ENCODE data around the gene COX4I1.
"Not testable (repeated sequence)": the region's sequence is repeated elsewhere in the genome, so short reads cannot be mapped to it uniquely, and the experiment has no call there.

Gene COX4I1

GRCh38 chr16:85835227-85835751 lies 35.8 kb downstream of the COX4I1 start:
- H3K4me1 ChIP-seq (ENCODE audit: control insufficient read depth, insufficient read depth, low read length): peaks cover 7% of the 10 kb centered on the region
- H3K9me3 ChIP-seq (ENCODE audit: control insufficient read depth in 2 of 2, low read length in 2 of 2): no peaks in the 10 kb centered on the region
- no peaks in the 10 kb centered on the region for H3K36me3 ChIP-seq (ENCODE audit: control insufficient read depth in 2 of 2, insufficient read depth in 2 of 2, low read length in 2 of 2)
- H3K4me3 ChIP-seq (ENCODE audit: low read length in 2 of 2): no peak overlapping the region
- H3K27me3 ChIP-seq (ENCODE audit: control insufficient read depth in 1 of 2, insufficient read depth in 2 of 2, low read length in 2 of 2): peaks cover 34 to 45% of the 10 kb centered on the region in 2 donors
- H3K9ac ChIP-seq (ENCODE audit: low read length in 2 of 2): no peak overlapping the region
- H3K27ac ChIP-seq (ENCODE audit: low read length): no peak overlapping the region

GRCh38 chr16:85835956-85836705 lies 36.6 kb downstream of the COX4I1 start:
- Histone ChIP-seq H3K27ac (ENCODE audit: low read length) (no peak overlapping the region), H3K36me3 (ENCODE audit: control insufficient read depth in 2 of 2, insufficient read depth in 2 of 2, low read length in 2 of 2) (no peaks in the 10 kb centered on the region), H3K27me3 (ENCODE audit: control insufficient read depth in 1 of 2, insufficient read depth in 2 of 2, low read length in 2 of 2) (peaks cover 38 to 45% of the 10 kb centered on the region in 2 donors)

GRCh38 chr16:85836706-85837582 lies 37.4 kb downstream of the COX4I1 start:
- Histone ChIP-seq H3K4me1 (ENCODE audit: control insufficient read depth, insufficient read depth, low read length) (peaks cover 7% of the 10 kb centered on the region), H3K9ac (ENCODE audit: low read length in 2 of 2) (no peak overlapping the region), H3K27ac (ENCODE audit: low read length) (no peak overlapping the region), H3K36me3 (ENCODE audit: control insufficient read depth in 2 of 2, insufficient read depth in 2 of 2, low read length in 2 of 2) (no peaks in the 10 kb centered on the region), H3K27me3 (ENCODE audit: control insufficient read depth in 1 of 2, insufficient read depth in 2 of 2, low read length in 2 of 2) (peaks cover 38 to 45% of the 10 kb centered on the region in 2 donors), H3K9me3 (ENCODE audit: control insufficient read depth in 2 of 2, low read length in 2 of 2) (no peaks in the 10 kb centered on the region), H3K4me3 (ENCODE audit: low read length in 2 of 2) (no peak overlapping the region)

More at GRCh38 chr16:85835956-85836705, 36.6 kb downstream of the COX4I1 start:
- Histone ChIP-seq H3K9ac (ENCODE audit: low read length in 2 of 2) (no peak overlapping the region), H3K4me3 (ENCODE audit: low read length in 2 of 2) (no peak overlapping the region), H3K4me1 (ENCODE audit: control insufficient read depth, insufficient read depth, low read length) (peaks cover 7% of the 10 kb centered on the region), H3K9me3 (ENCODE audit: control insufficient read depth in 2 of 2, low read length in 2 of 2) (no peaks in the 10 kb centered on the region)

GRCh38 chr16:85837654-85838053 lies 38.2 kb downstream of the COX4I1 start:
- not testable (repeated sequence) for H3K9ac ChIP-seq (ENCODE audit: low read length in 2 of 2)

GRCh38 chr16:85838381-85838780 lies 38.9 kb downstream of the COX4I1 start:
- Histone ChIP-seq H3K27ac (ENCODE audit: low read length) (no peak overlapping the region), H3K9ac (ENCODE audit: low read length in 2 of 2) (no peak overlapping the region), H3K4me3 (ENCODE audit: low read length in 2 of 2) (no peak overlapping the region), H3K9me3 (ENCODE audit: control insufficient read depth in 2 of 2, low read length in 2 of 2) (no peaks in the 10 kb centered on the region), H3K4me1 (ENCODE audit: control insufficient read depth, insufficient read depth, low read length) (peaks cover 7% of the 10 kb centered on the region), H3K36me3 (ENCODE audit: control insufficient read depth in 2 of 2, insufficient read depth in 2 of 2, low read length in 2 of 2) (no peaks in the 10 kb centered on the region), H3K27me3 (ENCODE audit: control insufficient read depth in 1 of 2, insufficient read depth in 2 of 2, low read length in 2 of 2) (peaks cover 34 to 36% of the 10 kb centered on the region in 2 donors)

More at GRCh38 chr16:85837654-85838053, 38.2 kb downstream of the COX4I1 start:
- H3K4me3 ChIP-seq (ENCODE audit: low read length in 2 of 2); H3K9me3 ChIP-seq (ENCODE audit: control insufficient read depth in 2 of 2, low read length in 2 of 2); H3K27ac ChIP-seq (ENCODE audit: low read length); H3K4me1 ChIP-seq (ENCODE audit: control insufficient read depth, insufficient read depth, low read length); H3K36me3 ChIP-seq (ENCODE audit: control insufficient read depth in 2 of 2, insufficient read depth in 2 of 2, low read length in 2 of 2): not testable (repeated sequence)
- peaks cover 38 to 42% of the 10 kb centered on the region in 2 donors for H3K27me3 ChIP-seq (ENCODE audit: control insufficient read depth in 1 of 2, insufficient read depth in 2 of 2, low read length in 2 of 2)

- Histone ChIP-seq H3K27me3 (ENCODE audit: control insufficient read depth in 1 of 2, insufficient read depth in 2 of 2, low read length in 2 of 2) (peaks cover 32 to 33% of the 10 kb centered on the region in 2 donors), H3K4me1 (ENCODE audit: control insufficient read depth, insufficient read depth, low read length) (peaks cover 5% of the 10 kb centered on the region), H3K9me3 (ENCODE audit: control insufficient read depth in 2 of 2, low read length in 2 of 2) (no peaks in the 10 kb centered on the region), H3K27ac (ENCODE audit: low read length) (no peak overlapping the region), H3K9ac (ENCODE audit: low read length in 2 of 2) (no peak overlapping the region), H3K4me3 (ENCODE audit: low read length in 2 of 2) (no peak overlapping the region), H3K36me3 (ENCODE audit: control insufficient read depth in 2 of 2, insufficient read depth in 2 of 2, low read length in 2 of 2) (no peaks in the 10 kb centered on the region)
These were observed 39.5 kb downstream of the COX4I1 start for GRCh38 chr16:85838876-85839585.

- Histone ChIP-seq H3K27ac (ENCODE audit: low read length) (no peak overlapping the region), H3K9ac (ENCODE audit: low read length in 2 of 2) (no peak overlapping the region), H3K4me1 (ENCODE audit: control insufficient read depth, insufficient read depth, low read length) (peaks cover 8% of the 10 kb centered on the region), H3K36me3 (ENCODE audit: control insufficient read depth in 2 of 2, insufficient read depth in 2 of 2, low read length in 2 of 2) (no peaks in the 10 kb centered on the region), H3K9me3 (ENCODE audit: control insufficient read depth in 2 of 2, low read length in 2 of 2) (no peaks in the 10 kb centered on the region), H3K27me3 (ENCODE audit: control insufficient read depth in 1 of 2, insufficient read depth in 2 of 2, low read length in 2 of 2) (peaks cover 28 to 33% of the 10 kb centered on the region in 2 donors), H3K4me3 (ENCODE audit: low read length in 2 of 2) (no peak overlapping the region)
These were observed 40.3 kb downstream of the COX4I1 start for GRCh38 chr16:85839681-85840240.

GRCh38 chr16:85840395-85840794 lies 40.9 kb downstream of the COX4I1 start:
- peaks cover 10% of the 10 kb centered on the region for H3K4me1 ChIP-seq (ENCODE audit: control insufficient read depth, insufficient read depth, low read length)
- no peaks in the 10 kb centered on the region for H3K9me3 ChIP-seq (ENCODE audit: control insufficient read depth in 2 of 2, low read length in 2 of 2)
- H3K36me3 ChIP-seq (ENCODE audit: control insufficient read depth in 2 of 2, insufficient read depth in 2 of 2, low read length in 2 of 2): no peaks in the 10 kb centered on the region
- H3K4me3 ChIP-seq (ENCODE audit: low read length in 2 of 2): no peak overlapping the region
- peaks cover 24 to 28% of the 10 kb centered on the region in 2 donors for H3K27me3 ChIP-seq (ENCODE audit: control insufficient read depth in 1 of 2, insufficient read depth in 2 of 2, low read length in 2 of 2)
- H3K27ac ChIP-seq (ENCODE audit: low read length): no peak overlapping the region
- no peak overlapping the region for H3K9ac ChIP-seq (ENCODE audit: low read length in 2 of 2)

GRCh38 chr16:85840801-85841200 lies 41.3 kb downstream of the COX4I1 start:
- Histone ChIP-seq H3K36me3 (ENCODE audit: control insufficient read depth in 2 of 2, insufficient read depth in 2 of 2, low read length in 2 of 2) (no peaks in the 10 kb centered on the region), H3K27me3 (ENCODE audit: control insufficient read depth in 1 of 2, insufficient read depth in 2 of 2, low read length in 2 of 2) (peaks cover 22 to 24% of the 10 kb centered on the region in 2 donors), H3K4me1 (ENCODE audit: control insufficient read depth, insufficient read depth, low read length) (peaks cover 8% of the 10 kb centered on the region), H3K27ac (ENCODE audit: low read length) (no peak overlapping the region), H3K9ac (ENCODE audit: low read length in 2 of 2) (no peak overlapping the region), H3K4me3 (ENCODE audit: low read length in 2 of 2) (no peak overlapping the region), H3K9me3 (ENCODE audit: control insufficient read depth in 2 of 2, low read length in 2 of 2) (no peaks in the 10 kb centered on the region)

GRCh38 chr16:85842435-85842834 lies 42.9 kb downstream of the COX4I1 start:
- peaks cover 7 to 18% of the 10 kb centered on the region in 2 donors for H3K27me3 ChIP-seq (ENCODE audit: control insufficient read depth in 1 of 2, insufficient read depth in 2 of 2, low read length in 2 of 2)
- H3K36me3 ChIP-seq (ENCODE audit: control insufficient read depth in 2 of 2, insufficient read depth in 2 of 2, low read length in 2 of 2): no peaks in the 10 kb centered on the region

More at GRCh38 chr16:85842435-85842834, 42.9 kb downstream of the COX4I1 start:
- Histone ChIP-seq H3K9me3 (ENCODE audit: control insufficient read depth in 2 of 2, low read length in 2 of 2) (no peaks in the 10 kb centered on the region), H3K9ac (ENCODE audit: low read length in 2 of 2) (no peak overlapping the region), H3K4me3 (ENCODE audit: low read length in 2 of 2) (no peak overlapping the region), H3K4me1 (ENCODE audit: control insufficient read depth, insufficient read depth, low read length) (peaks cover 5% of the 10 kb centered on the region), H3K27ac (ENCODE audit: low read length) (no peak overlapping the region)

All from stomach smooth muscle (tissue), 2 donors.